GM12864 (cell line): ENCODE measurements around the gene NDRG3.

Experiments
- DNase-seq: peaks from one replicate; pipeline ENCODE4 v3.0.0-alpha.2; 2011; ENCODE audit warnings: low read depth
- H3K4me3 ChIP-seq: 2 replicates; pipeline ENCODE4 v1.5.1; 2011; ENCODE audit warnings: mild to moderate bottlenecking, low read depth, low read length, control low read depth
- CTCF ChIP-seq: IDR thresholded peaks from 2 replicates; pipeline ENCODE4 v1.5.1; 2011; ENCODE audit warnings: low read depth, mild to moderate bottlenecking, moderate library complexity, low read length, control low read depth, inconsistent platforms; ENCODE audit errors: missing control alignments

The NDRG3 gene

GRCh38 chr20:36777167-36777566 lies 31.3 kb upstream of the NDRG3 start:
- TF ChIP-seq CTCF: no peak
- H3K4me3 ChIP-seq: no peak overlapping the region
- DNase-seq: no peak

GRCh38 chr20:36775826-36776225 lies 29.9 kb upstream of the NDRG3 start:
- no peak overlapping the region for H3K4me3 ChIP-seq
- DNase-seq: no peak
- no peak for TF ChIP-seq CTCF

GRCh38 chr20:36775196-36775595 lies 29.3 kb upstream of the NDRG3 start:
- H3K4me3 ChIP-seq: no peak overlapping the region
- TF ChIP-seq CTCF: no peak
- no peak for DNase-seq

- peak; percentile 88 for DNase-seq
- peak within 1 kb of the TSS; percentile 84 for H3K4me3 ChIP-seq
- no peak for TF ChIP-seq CTCF
Measured at GRCh38 chr20:36773597-36774390, 27.9 kb upstream of the NDRG3 start, which contains the start of gene DSN1. Gene DSN1 (minus strand): TSS chr20:36773763. CDS start chr20:36771458, 2,305 bp downstream.

GRCh38 chr20:36773107-36773596 lies 27.3 kb upstream of the NDRG3 start:
- no peak for TF ChIP-seq CTCF
- peak overlapping the region; percentile 84 for H3K4me3 ChIP-seq
- DNase-seq: no peak

- TF ChIP-seq CTCF: no peak
- DNase-seq: no peak
- no peak overlapping the region for H3K4me3 ChIP-seq
Measured at GRCh38 chr20:36770680-36771079, 24.8 kb upstream of the NDRG3 start.
